ENCODE data around the gene POLR3E. TPM values are rescaled to one million over a fixed set of nuclear protein-coding genes. Genes with fewer than 3 reads are reported as not detected.

The POLR3E gene
- total and polyA plus RNA-seq, 2 donors (not counting 1 experiment from before 2014, with no cell fraction given): 97.1 to 98.4 TPM

DNA sequence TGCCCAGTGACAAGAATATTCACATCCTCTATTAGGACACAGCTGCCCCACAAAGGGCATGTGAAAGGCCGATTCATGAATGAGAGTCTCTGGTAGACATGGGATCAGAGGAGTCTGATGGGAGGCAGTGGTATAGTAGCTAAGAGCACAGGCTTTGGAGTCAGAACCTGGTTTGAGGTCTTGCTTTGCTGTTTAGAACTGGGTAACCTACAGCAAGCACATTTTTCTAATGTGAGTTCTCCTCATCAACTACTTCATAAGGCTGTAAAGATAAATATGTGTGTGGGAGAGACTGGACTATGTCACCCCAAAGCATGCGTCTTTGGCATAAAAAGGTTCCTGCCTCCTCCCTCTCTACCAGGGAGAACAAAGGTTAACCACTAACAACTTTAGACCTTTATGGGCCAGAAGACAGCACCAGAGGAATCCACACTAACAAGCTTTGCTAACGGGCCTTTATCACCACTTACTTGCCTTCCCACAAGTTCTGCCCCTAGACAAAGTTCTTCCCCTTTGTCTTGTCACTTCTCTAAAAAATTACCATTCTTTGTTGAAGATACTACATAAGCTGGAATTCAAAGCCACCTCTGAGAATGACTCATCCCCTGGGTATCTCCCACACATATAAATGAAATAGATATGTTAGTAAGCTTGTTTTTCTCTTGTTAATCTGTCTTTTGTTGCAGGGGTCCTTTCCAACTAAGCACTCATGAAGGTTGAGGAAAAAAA, 56.1 kb downstream of the POLR3E start:
- peaks cover 28% of the 10 kb centered on the region for H3K4me1 Mint-ChIP-seq
- H3K9ac ChIP-seq (ENCODE audit: low read length): no peak overlapping the region
- no peak overlapping the region for H2AFZ ChIP-seq (ENCODE audit: insufficient read depth, low read depth, low read length, poor library complexity, severe bottlenecking)
- no peaks in the 10 kb centered on the region for H4K20me1 ChIP-seq (ENCODE audit: control insufficient read depth, insufficient read depth, low read length, poor library complexity, severe bottlenecking)
- 44% methylated on average over 1 of the region's 3 CpGs for WGBS (ENCODE audit: insufficient coverage)
- H3K27me3 Mint-ChIP-seq: no peaks in the 10 kb centered on the region
- no peaks in the 10 kb centered on the region for H3K9me3 ChIP-seq (ENCODE audit: control extremely low read depth in 1 of 3, control insufficient read depth in 2 of 3, insufficient read depth in 1 of 3, low read length in 2 of 3)
- no peak overlapping the region for H3K4me3 Mint-ChIP-seq
- peak; percentile 26 for ATAC-seq (ENCODE audit: low read depth)
- no peak overlapping the region for H3K27ac Mint-ChIP-seq
- ChIA-PET CTCF (interaction anchor here (0.6 kb wide), 1 partner anchor 157 kb away, joined by 4 read pairs; no protein-coding TSS in a partner anchor), POLR2A (no interaction called here)
- no peaks in the 10 kb centered on the region for H3K9me3 Mint-ChIP-seq (ENCODE audit: insufficient read depth)
- peaks cover 14 to 25% of the 10 kb centered on the region in 2 donors for H3K4me1 ChIP-seq (ENCODE audit: control insufficient read depth in 2 of 2, insufficient read depth in 2 of 2, low read length in 2 of 2)
- H3K27me3 ChIP-seq (replicated peaks in 1 of 4; ENCODE audit: control extremely low read depth in 1 of 4, control insufficient read depth in 3 of 4, insufficient read depth in 4 of 4, low read length in 3 of 4): no peaks in the 10 kb centered on the region
- intact Hi-C loops (cut with micrococcal nuclease): no loop called here
- no peak overlapping the region for H3K4me2 ChIP-seq (replicated peaks; ENCODE audit: low read depth, low read length, poor library complexity, severe bottlenecking)
- H3K79me2 ChIP-seq (ENCODE audit: control insufficient read depth, insufficient read depth, low read length): no peaks in the 10 kb centered on the region
- H3K27ac ChIP-seq (ENCODE audit: low read length in 2 of 2): no peak overlapping the region
- H3K4me3 ChIP-seq (ENCODE audit: control extremely low read depth in 1 of 5, extremely low read depth in 1 of 5, insufficient read depth in 1 of 5, low read depth in 2 of 5, low read length in 4 of 5): no peak overlapping the region
- TF ChIP-seq, protein P1, sequence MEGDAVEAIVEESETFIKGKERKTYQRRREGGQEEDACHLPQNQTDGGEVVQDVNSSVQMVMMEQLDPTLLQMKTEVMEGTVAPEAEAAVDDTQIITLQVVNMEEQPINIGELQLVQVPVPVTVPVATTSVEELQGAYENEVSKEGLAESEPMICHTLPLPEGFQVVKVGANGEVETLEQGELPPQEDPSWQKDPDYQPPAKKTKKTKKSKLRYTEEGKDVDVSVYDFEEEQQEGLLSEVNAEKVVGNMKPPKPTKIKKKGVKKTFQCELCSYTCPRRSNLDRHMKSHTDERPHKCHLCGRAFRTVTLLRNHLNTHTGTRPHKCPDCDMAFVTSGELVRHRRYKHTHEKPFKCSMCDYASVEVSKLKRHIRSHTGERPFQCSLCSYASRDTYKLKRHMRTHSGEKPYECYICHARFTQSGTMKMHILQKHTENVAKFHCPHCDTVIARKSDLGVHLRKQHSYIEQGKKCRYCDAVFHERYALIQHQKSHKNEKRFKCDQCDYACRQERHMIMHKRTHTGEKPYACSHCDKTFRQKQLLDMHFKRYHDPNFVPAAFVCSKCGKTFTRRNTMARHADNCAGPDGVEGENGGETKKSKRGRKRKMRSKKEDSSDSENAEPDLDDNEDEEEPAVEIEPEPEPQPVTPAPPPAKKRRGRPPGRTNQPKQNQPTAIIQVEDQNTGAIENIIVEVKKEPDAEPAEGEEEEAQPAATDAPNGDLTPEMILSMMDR (IDR thresholded peaks at IDR 0.05): no peak
- DNase-seq: no peak
- peaks cover 0 to 9% of the 10 kb centered on the region in 2 experiments for H3K36me3 ChIP-seq (replicated peaks in 1 of 2; ENCODE audit: control extremely low read depth in 1 of 2, control insufficient read depth in 1 of 2, extremely low read depth in 1 of 2, insufficient read depth in 2 of 2, low read length in 1 of 2)

GRCh38 chr16:22353933-22354541, 56.8 kb downstream of the POLR3E start:
- Histone ChIP-seq H3K36me3 (replicated peaks in 1 of 2; ENCODE audit: control extremely low read depth in 1 of 2, control insufficient read depth in 1 of 2, extremely low read depth in 1 of 2, insufficient read depth in 2 of 2, low read length in 1 of 2) (peaks cover 0 to 6% of the 10 kb centered on the region in 2 experiments), H3K79me2 (ENCODE audit: control insufficient read depth, insufficient read depth, low read length) (no peaks in the 10 kb centered on the region), H4K20me1 (ENCODE audit: control insufficient read depth, insufficient read depth, low read length, poor library complexity, severe bottlenecking) (no peaks in the 10 kb centered on the region), H3K4me3 (ENCODE audit: control extremely low read depth in 1 of 5, extremely low read depth in 1 of 5, insufficient read depth in 1 of 5, low read depth in 2 of 5, low read length in 4 of 5) (no peak overlapping the region), H3K4me2 (replicated peaks; ENCODE audit: low read depth, low read length, poor library complexity, severe bottlenecking) (no peak overlapping the region), H2AFZ (ENCODE audit: insufficient read depth, low read depth, low read length, poor library complexity, severe bottlenecking) (no peak overlapping the region), H3K9me3 (ENCODE audit: control extremely low read depth in 1 of 3, control insufficient read depth in 2 of 3, insufficient read depth in 1 of 3, low read length in 2 of 3) (no peaks in the 10 kb centered on the region), H3K27me3 (replicated peaks in 1 of 4; ENCODE audit: control extremely low read depth in 1 of 4, control insufficient read depth in 3 of 4, insufficient read depth in 4 of 4, low read length in 3 of 4) (no peaks in the 10 kb centered on the region), H3K27ac (ENCODE audit: low read length in 2 of 2) (no peak overlapping the region), H3K4me1 (ENCODE audit: control insufficient read depth in 2 of 2, insufficient read depth in 2 of 2, low read length in 2 of 2) (peaks cover 14 to 26% of the 10 kb centered on the region in 2 donors), H3K9ac (ENCODE audit: low read length) (no peak overlapping the region)
- intact Hi-C loops (cut with micrococcal nuclease): no loop called here
- ChIA-PET POLR2A (no interaction called here), CTCF (no interaction called here)
- TF ChIP-seq, protein P1 (IDR thresholded peaks at IDR 0.05): no peak
- no peak for TF ChIP-seq EZH2 (IDR thresholded peaks at IDR 0.05; ENCODE audit: borderline replicate concordance, insufficient read depth, low read depth, low read length, poor library complexity, severe bottlenecking)
- H3K4me1 Mint-ChIP-seq: peaks cover 31% of the 10 kb centered on the region
- no peaks in the 10 kb centered on the region for H3K27me3 Mint-ChIP-seq
- no peak for ATAC-seq (ENCODE audit: low read depth)
- 100% methylated on average over 3 of the region's 5 CpGs for WGBS (ENCODE audit: insufficient coverage)
- no peaks in the 10 kb centered on the region for H3K9me3 Mint-ChIP-seq (ENCODE audit: insufficient read depth)
- no peak overlapping the region for H3K4me3 Mint-ChIP-seq
- DNase-seq: no peak
- H3K27ac Mint-ChIP-seq: no peak overlapping the region

All from B cell (primary cell).